HCT116 (cell line): ENCODE measurements around the gene TMCO4. TPM values are rescaled to one million over a fixed set of nuclear protein-coding genes. Genes with fewer than 3 reads are reported as not detected.

Source experiments
- ATAC-seq: fragments of 200-7000 bp; cut with Tn5 transposase; 2 replicates; pipeline ENCODE4 v1.9.1; 2020; ENCODE audit warnings: mild to moderate bottlenecking, moderate library complexity
- BruUV-seq: library from RNA; stranded (reverse); fragments of 400-500 nt; replicated peaks from 2 replicates; lab custom pipeline; 2021; lab: Mats Ljungman, UMichigan
- CTCF ChIA-PET: fragments of 300-600 bp; sonication (Branson Sonifier 250); formaldehyde crosslinking; loops from one replicate; lab custom pipeline; 2021; ENCODE audit warnings: antibody characterized with exemption; lab: Charles Lee
- POLR2A ChIA-PET: fragments of 300-600, 350-600 bp; sonication (Branson Sonifier 250); formaldehyde crosslinking; loops from one replicate; lab custom pipeline; 2021; ENCODE audit warnings: antibody characterized with exemption; lab: Charles Lee
- RAD21 ChIA-PET, 2 experiments: fragments of 300-600 bp; sonication (Branson Sonifier 250); formaldehyde crosslinking; loops; one replicate each; lab custom pipeline; 2023; ENCODE audit warnings: low total read pairs in 2 of 2; ENCODE audit not compliant: uncharacterized antibody in 2 of 2, unreplicated experiment in 2 of 2, low non-redundant PET in 1 of 2; lab: Charles Lee
- DNase-seq: peaks from one replicate; pipeline ENCODE4 v3.0.0-alpha.2; 2010; ENCODE audit warnings: low read depth, low spot score
- H2AFZ ChIP-seq: fragments of 200-600 bp; shearing (Covaris generic), sonication (generic); 2 replicates; pipeline ENCODE4 v1.6.1; 2017; ENCODE audit warnings: low read depth, mixed run types, mixed read lengths, antibody characterized with exemption, low read length; ENCODE audit not compliant: poor library complexity, severe bottlenecking
- H3K27ac ChIP-seq: 2 replicates; pipeline ENCODE4 v1.5.1; 2012; ENCODE audit warnings: low read depth, low read length
- H3K27me3 ChIP-seq: fragments of 200-600 bp; sonication (generic); 2 replicates; pipeline ENCODE4 v1.6.1; 2016; ENCODE audit warnings: mixed run types, low read length, mixed read lengths; ENCODE audit not compliant: insufficient read depth
- H3K36me3 ChIP-seq, 2 experiments: fragments of 200-500 bp in 1 of 2; fragments of 200-600 bp in 1 of 2; sonication (Bioruptor generic) in 1 of 2; sonication (generic) in 1 of 2; 2 replicates each; pipeline versions ENCODE4 v1.5.1 to v1.6.1; 2014 to 2016; ENCODE audit warnings: low read length in 2 of 2, inconsistent platforms in 1 of 2, mixed read lengths in 1 of 2, mixed run types in 1 of 2; ENCODE audit not compliant: insufficient read depth in 2 of 2, control insufficient read depth in 1 of 2
- H3K4me1 ChIP-seq, 2 experiments: fragments of 200-600 bp in 1 of 2; sonication (generic) in 1 of 2; 2 replicates each; pipeline versions ENCODE4 v1.5.1 to v1.6.1; 2012 to 2017; ENCODE audit warnings: low read length in 2 of 2, inconsistent platforms in 1 of 2, mild to moderate bottlenecking in 1 of 2, mixed read lengths in 1 of 2, mixed run types in 1 of 2, moderate library complexity in 1 of 2; ENCODE audit not compliant: insufficient read depth in 2 of 2, control insufficient read depth in 1 of 2
- H3K4me2 ChIP-seq: fragments of 200-600 bp; sonication (generic); 2 replicates; pipeline ENCODE4 v1.6.1; 2017; ENCODE audit warnings: mixed run types, low read length, mixed read lengths
- H3K4me3 ChIP-seq, 2 experiments: fragments of 200-600 bp in 1 of 2; sonication (generic) in 1 of 2; replicated peaks in 1 of 2; 2 replicates each; pipeline ENCODE4 v1.5.1; 2011 to 2016; ENCODE audit warnings: low read length in 2 of 2, control low read depth in 1 of 2, low read depth in 1 of 2, mild to moderate bottlenecking in 1 of 2, mixed read lengths in 1 of 2, mixed run types in 1 of 2
- H3K79me2 ChIP-seq: fragments of 200-600 bp; sonication (generic); 2 replicates; pipeline ENCODE4 v1.6.1; 2017; ENCODE audit warnings: mild to moderate bottlenecking, mixed run types, low read length, moderate library complexity, mixed read lengths; ENCODE audit not compliant: insufficient read depth
- H3K9ac ChIP-seq: fragments of 200-600 bp; sonication (generic); 2 replicates; pipeline ENCODE4 v1.6.1; 2016; ENCODE audit warnings: low read length, mixed read lengths
- H3K9me2 ChIP-seq: fragments of 200-600 bp; sonication (generic), shearing (Covaris generic); 2 replicates; pipeline ENCODE4 v1.6.1; 2017; ENCODE audit warnings: mixed run types, mild to moderate bottlenecking, moderate library complexity; ENCODE audit not compliant: insufficient read depth
- H3K9me3 ChIP-seq, 2 experiments: fragments of 200-500 bp in 1 of 2; fragments of 200-600 bp in 1 of 2; sonication (Bioruptor generic) in 1 of 2; sonication (generic) in 1 of 2; 2 replicates each; pipeline ENCODE4 v1.6.1; 2014 to 2017; ENCODE audit warnings: low read length in 2 of 2, mixed read lengths in 2 of 2, inconsistent platforms in 1 of 2, low read depth in 1 of 2, mild to moderate bottlenecking in 1 of 2, mixed run types in 1 of 2, moderate library complexity in 1 of 2; ENCODE audit not compliant: control insufficient read depth in 1 of 2, insufficient read depth in 1 of 2
- H4K20me1 ChIP-seq: fragments of 200-600 bp; sonication (generic), shearing (Covaris generic); 2 replicates; pipeline ENCODE4 v1.6.1; 2017; ENCODE audit warnings: mixed run types, mild to moderate bottlenecking, moderate library complexity; ENCODE audit not compliant: insufficient read depth
- CBX3 ChIP-seq: IDR thresholded peaks from 2 replicates; pipeline ENCODE4 v1.6.1; 2012; ENCODE audit warnings: low read depth
- EGR1 ChIP-seq: IDR thresholded peaks from 2 replicates; pipeline ENCODE4 v1.6.1; 2012; ENCODE audit warnings: low read depth
- ELF1 ChIP-seq: IDR thresholded peaks from 2 replicates; pipeline ENCODE4 v1.6.1; 2012; ENCODE audit warnings: low read depth, borderline replicate concordance
- EZH2 ChIP-seq: fragments of 200-600 bp; sonication (generic); IDR thresholded peaks from 2 replicates; pipeline ENCODE4 v1.6.1; 2017; ENCODE audit warnings: antibody characterized with exemption, mixed run types
- FOSL1 ChIP-seq: IDR thresholded peaks from 2 replicates; pipeline ENCODE4 v1.6.1; 2012; ENCODE audit warnings: low read depth
- POLR2AphosphoS5 ChIP-seq: IDR thresholded peaks from 2 replicates; pipeline ENCODE4 v1.6.1; 2011; ENCODE audit warnings: mild to moderate bottlenecking, low read depth, low read length, moderate library complexity
- SP1 ChIP-seq: IDR thresholded peaks from 2 replicates; pipeline ENCODE4 v1.6.1; 2012; ENCODE audit warnings: low read depth
- SRF ChIP-seq: IDR thresholded peaks from 2 replicates; pipeline ENCODE4 v1.6.1; 2012; ENCODE audit warnings: low read depth
- TCF7L2 ChIP-seq: IDR thresholded peaks from 2 replicates; pipeline ENCODE4 v1.7.0; 2011; ENCODE audit warnings: borderline replicate concordance, inconsistent platforms; ENCODE audit not compliant: insufficient read depth, insufficient read length; ENCODE audit errors: extremely low read depth
- ZFX ChIP-seq: fragments of 450-650 bp; IDR thresholded peaks from 2 replicates; pipeline ENCODE4 v1.6.1; 2017
- ZNF274 ChIP-seq: fragments of 200-500 bp; sonication (Bioruptor generic); IDR thresholded peaks from 2 replicates; pipeline ENCODE4 v1.6.1; 2014; ENCODE audit warnings: mild to moderate bottlenecking, low read depth, low read length, inconsistent platforms
- intact Hi-C: fragments of 100-400 bp; cut with micrococcal nuclease; formaldehyde crosslinking; loops from 2 replicates; pipeline ENCODE4 v1.10.0; 2022
- total RNA-seq: library from RNA; stranded (reverse); gene quantifications from one replicate; pipeline ENCODE4 v1.2.1, GENCODE V29; 2021; ENCODE audit not compliant: unreplicated experiment
- TF ChIP-seq, protein P1 (sequence below): IDR thresholded peaks from 2 replicates; pipeline ENCODE4 v1.6.1; 2012
- TF ChIP-seq, protein P2 (sequence below): IDR thresholded peaks from 2 replicates; pipeline ENCODE4 v1.6.1; 2012; ENCODE audit warnings: low read depth

The TMCO4 gene
- total RNA-seq, 1 experiment from 2014 or later, result 12.7 TPM

DNA sequence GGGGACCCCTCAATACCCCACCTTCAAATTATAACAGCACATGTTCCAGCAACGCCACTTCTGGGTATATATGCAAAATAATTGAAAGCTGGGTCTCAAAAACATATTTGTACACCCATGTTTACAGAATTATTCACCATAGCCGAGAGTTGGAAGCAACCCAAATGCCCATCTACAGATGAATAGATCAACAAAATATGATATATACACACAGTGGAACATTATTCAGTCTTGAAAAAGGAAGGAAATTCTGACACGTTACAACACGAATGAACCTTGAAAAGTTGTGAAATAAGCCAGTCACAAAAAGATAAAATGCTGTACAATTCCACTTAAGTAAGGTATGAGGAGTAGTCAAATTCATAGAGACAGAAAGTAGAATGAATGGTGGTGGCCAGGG is 5.1 kb downstream of the TMCO4 start:
- ATAC-seq (no peak), DNase-seq (no peak)
- Histone ChIP-seq H3K27ac (no peak overlapping the region), H3K4me3 (no peak overlapping the region), H3K9me2 (no peaks in the 10 kb centered on the region), H3K79me2 (no peaks in the 10 kb centered on the region), H3K9ac (no peak overlapping the region), H3K27me3 (no peaks in the 10 kb centered on the region), H3K9me3 (no peaks in the 10 kb centered on the region), H3K36me3 (no peaks in the 10 kb centered on the region; a peak in 1 of 4 replicates), H3K4me1 (peaks cover 5 to 11% of the 10 kb centered on the region in 2 experiments), H2AFZ (no peak overlapping the region), H4K20me1 (no peaks in the 10 kb centered on the region), H3K4me2 (no peak overlapping the region)
- POLR2A ChIA-PET, result no interaction called here
- BruUV-seq, result no TSS peak
- CTCF ChIA-PET, result no interaction called here
- intact Hi-C loops, result no loop called here
- TF ChIP-seq SP1 (no peak), EZH2 (no peak), TCF7L2 (no peak), ELF1 (no peak), FOSL1 (no peak), EGR1 (no peak), SRF (no peak), ZFX (no peak), ZNF274 (no peak), POLR2AphosphoS5 (no peak), CBX3 (no peak)
- TF ChIP-seq, protein P1, sequence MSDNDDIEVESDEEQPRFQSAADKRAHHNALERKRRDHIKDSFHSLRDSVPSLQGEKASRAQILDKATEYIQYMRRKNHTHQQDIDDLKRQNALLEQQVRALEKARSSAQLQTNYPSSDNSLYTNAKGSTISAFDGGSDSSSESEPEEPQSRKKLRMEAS, result no peak
- TF ChIP-seq, protein P2, sequence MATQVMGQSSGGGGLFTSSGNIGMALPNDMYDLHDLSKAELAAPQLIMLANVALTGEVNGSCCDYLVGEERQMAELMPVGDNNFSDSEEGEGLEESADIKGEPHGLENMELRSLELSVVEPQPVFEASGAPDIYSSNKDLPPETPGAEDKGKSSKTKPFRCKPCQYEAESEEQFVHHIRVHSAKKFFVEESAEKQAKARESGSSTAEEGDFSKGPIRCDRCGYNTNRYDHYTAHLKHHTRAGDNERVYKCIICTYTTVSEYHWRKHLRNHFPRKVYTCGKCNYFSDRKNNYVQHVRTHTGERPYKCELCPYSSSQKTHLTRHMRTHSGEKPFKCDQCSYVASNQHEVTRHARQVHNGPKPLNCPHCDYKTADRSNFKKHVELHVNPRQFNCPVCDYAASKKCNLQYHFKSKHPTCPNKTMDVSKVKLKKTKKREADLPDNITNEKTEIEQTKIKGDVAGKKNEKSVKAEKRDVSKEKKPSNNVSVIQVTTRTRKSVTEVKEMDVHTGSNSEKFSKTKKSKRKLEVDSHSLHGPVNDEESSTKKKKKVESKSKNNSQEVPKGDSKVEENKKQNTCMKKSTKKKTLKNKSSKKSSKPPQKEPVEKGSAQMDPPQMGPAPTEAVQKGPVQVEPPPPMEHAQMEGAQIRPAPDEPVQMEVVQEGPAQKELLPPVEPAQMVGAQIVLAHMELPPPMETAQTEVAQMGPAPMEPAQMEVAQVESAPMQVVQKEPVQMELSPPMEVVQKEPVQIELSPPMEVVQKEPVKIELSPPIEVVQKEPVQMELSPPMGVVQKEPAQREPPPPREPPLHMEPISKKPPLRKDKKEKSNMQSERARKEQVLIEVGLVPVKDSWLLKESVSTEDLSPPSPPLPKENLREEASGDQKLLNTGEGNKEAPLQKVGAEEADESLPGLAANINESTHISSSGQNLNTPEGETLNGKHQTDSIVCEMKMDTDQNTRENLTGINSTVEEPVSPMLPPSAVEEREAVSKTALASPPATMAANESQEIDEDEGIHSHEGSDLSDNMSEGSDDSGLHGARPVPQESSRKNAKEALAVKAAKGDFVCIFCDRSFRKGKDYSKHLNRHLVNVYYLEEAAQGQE, result no peak
- RAD21 ChIA-PET, result no interaction called here
